SK-N-SH (cell line): Measurements from ENCODE around the gene RLN2.

ENCODE experiments used
- CTCF ChIP-seq: fragments of 200-600 bp; sonication (generic); IDR thresholded peaks from 2 replicates; pipeline ENCODE4 v1.6.1; 2017; ENCODE audit warnings: antibody characterized with exemption, mild to moderate bottlenecking, moderate library complexity
- EP300 ChIP-seq, 2 experiments: IDR thresholded peaks; 2 replicates each; pipeline versions ENCODE4 v1.4.0 to v1.6.1; 2012; ENCODE audit warnings: borderline replicate concordance in 1 of 2, low read depth in 1 of 2, low read length in 1 of 2
- GABPA ChIP-seq: IDR thresholded peaks from 2 replicates; pipeline ENCODE4 v1.4.0; 2012; ENCODE audit warnings: low read depth, mild to moderate bottlenecking
- NFIC ChIP-seq: IDR thresholded peaks from 2 replicates; pipeline ENCODE4 v1.4.0; 2012; ENCODE audit warnings: borderline replicate concordance
- POLR2AphosphoS5 ChIP-seq: IDR thresholded peaks from 2 replicates; pipeline ENCODE4 v1.6.1; 2012; ENCODE audit warnings: low read depth, low read length
- REST ChIP-seq: IDR thresholded peaks from 2 replicates; pipeline ENCODE4 v1.6.1; 2012; ENCODE audit warnings: mild to moderate bottlenecking, low read depth, low read length, moderate library complexity
- RFX5 ChIP-seq: IDR thresholded peaks from 2 replicates; pipeline ENCODE4 v1.6.1; 2012; ENCODE audit warnings: mild to moderate bottlenecking, improper control_type of control experiment, low read length
- SIN3A ChIP-seq: IDR thresholded peaks from 2 replicates; pipeline ENCODE4 v1.6.1; 2012; ENCODE audit warnings: low read depth, mild to moderate bottlenecking, low read length, moderate library complexity, borderline replicate concordance
- TAF1 ChIP-seq: IDR thresholded peaks from 2 replicates; pipeline ENCODE4 v1.6.1; 2012; ENCODE audit warnings: low read depth, mild to moderate bottlenecking, low read length, moderate library complexity, borderline replicate concordance
- YY1 ChIP-seq: IDR thresholded peaks from 2 replicates; pipeline ENCODE4 v1.4.0; 2012; ENCODE audit warnings: low read depth, mild to moderate bottlenecking
- TF ChIP-seq, protein P1 (sequence below): IDR thresholded peaks from 2 replicates; pipeline ENCODE4 v1.4.0; 2012; ENCODE audit warnings: low read depth, borderline replicate concordance

GRCh38 chr9:5278486-5278885 lies 26.0 kb downstream of the RLN2 start:
- TF ChIP-seq CTCF = no peak
- TF ChIP-seq YY1 = no peak
- no peak for TF ChIP-seq RFX5
- TF ChIP-seq TAF1 = no peak
- no peak for TF ChIP-seq SIN3A
- no peak for TF ChIP-seq EP300 (IDR thresholded peaks at IDR 0.05; ENCODE audit: borderline replicate concordance in 1 of 2, low read depth in 1 of 2, low read length in 1 of 2)
- no peak for TF ChIP-seq REST
- TF ChIP-seq POLR2AphosphoS5 = no peak
- TF ChIP-seq, protein P1, sequence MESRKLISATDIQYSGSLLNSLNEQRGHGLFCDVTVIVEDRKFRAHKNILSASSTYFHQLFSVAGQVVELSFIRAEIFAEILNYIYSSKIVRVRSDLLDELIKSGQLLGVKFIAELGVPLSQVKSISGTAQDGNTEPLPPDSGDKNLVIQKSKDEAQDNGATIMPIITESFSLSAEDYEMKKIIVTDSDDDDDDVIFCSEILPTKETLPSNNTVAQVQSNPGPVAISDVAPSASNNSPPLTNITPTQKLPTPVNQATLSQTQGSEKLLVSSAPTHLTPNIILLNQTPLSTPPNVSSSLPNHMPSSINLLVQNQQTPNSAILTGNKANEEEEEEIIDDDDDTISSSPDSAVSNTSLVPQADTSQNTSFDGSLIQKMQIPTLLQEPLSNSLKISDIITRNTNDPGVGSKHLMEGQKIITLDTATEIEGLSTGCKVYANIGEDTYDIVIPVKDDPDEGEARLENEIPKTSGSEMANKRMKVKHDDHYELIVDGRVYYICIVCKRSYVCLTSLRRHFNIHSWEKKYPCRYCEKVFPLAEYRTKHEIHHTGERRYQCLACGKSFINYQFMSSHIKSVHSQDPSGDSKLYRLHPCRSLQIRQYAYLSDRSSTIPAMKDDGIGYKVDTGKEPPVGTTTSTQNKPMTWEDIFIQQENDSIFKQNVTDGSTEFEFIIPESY = no peak
- no peak for TF ChIP-seq NFIC
- TF ChIP-seq GABPA = no peak
